22Rv1 (cell line): ENCODE measurements around the gene ASAP2.

Experiments
- ZFX ChIP-seq: fragments of 450-650 bp; IDR thresholded peaks from 2 replicates; pipeline ENCODE4 v1.6.1; 2017; ENCODE audit warnings: antibody characterized with exemption, borderline replicate concordance
- TF ChIP-seq, protein P1 (sequence below): fragments of 450-650 bp; IDR thresholded peaks from 2 replicates; pipeline ENCODE4 v1.5.1; 2017; ENCODE audit warnings: mild to moderate bottlenecking

GRCh38 chr2:9311488-9311887, 104.9 kb downstream of the ASAP2 start:
- TF ChIP-seq, protein P1, sequence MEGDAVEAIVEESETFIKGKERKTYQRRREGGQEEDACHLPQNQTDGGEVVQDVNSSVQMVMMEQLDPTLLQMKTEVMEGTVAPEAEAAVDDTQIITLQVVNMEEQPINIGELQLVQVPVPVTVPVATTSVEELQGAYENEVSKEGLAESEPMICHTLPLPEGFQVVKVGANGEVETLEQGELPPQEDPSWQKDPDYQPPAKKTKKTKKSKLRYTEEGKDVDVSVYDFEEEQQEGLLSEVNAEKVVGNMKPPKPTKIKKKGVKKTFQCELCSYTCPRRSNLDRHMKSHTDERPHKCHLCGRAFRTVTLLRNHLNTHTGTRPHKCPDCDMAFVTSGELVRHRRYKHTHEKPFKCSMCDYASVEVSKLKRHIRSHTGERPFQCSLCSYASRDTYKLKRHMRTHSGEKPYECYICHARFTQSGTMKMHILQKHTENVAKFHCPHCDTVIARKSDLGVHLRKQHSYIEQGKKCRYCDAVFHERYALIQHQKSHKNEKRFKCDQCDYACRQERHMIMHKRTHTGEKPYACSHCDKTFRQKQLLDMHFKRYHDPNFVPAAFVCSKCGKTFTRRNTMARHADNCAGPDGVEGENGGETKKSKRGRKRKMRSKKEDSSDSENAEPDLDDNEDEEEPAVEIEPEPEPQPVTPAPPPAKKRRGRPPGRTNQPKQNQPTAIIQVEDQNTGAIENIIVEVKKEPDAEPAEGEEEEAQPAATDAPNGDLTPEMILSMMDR = no peak
- TF ChIP-seq ZFX = no peak
